Endothelial cell of umbilical vein (primary cell): ENCODE measurements around the gene TLCD2. TPM values are rescaled to one million over a fixed set of nuclear protein-coding genes. Genes with fewer than 3 reads are reported as not detected.

Experiments used
- BruUV-seq: library from RNA; stranded (reverse); fragments of 400-500 nt; replicated peaks from 2 replicates; lab custom pipeline; 2021; lab: Mats Ljungman, UMichigan
- CTCF ChIA-PET: fragments of 300-600, 350-600 bp; sonication (Branson Sonifier 250); formaldehyde crosslinking; loops from one replicate; lab custom pipeline; 2021; ENCODE audit warnings: antibody characterized with exemption, inconsistent platforms; lab: Charles Lee
- POLR2A ChIA-PET: fragments of 300-600, 350-600 bp; sonication (Branson Sonifier 250); formaldehyde crosslinking; loops from one replicate; lab custom pipeline; 2021; ENCODE audit warnings: antibody characterized with exemption, inconsistent platforms; lab: Charles Lee
- DNase-seq: peaks from one replicate; pipeline ENCODE4 v3.0.0-alpha.2; 2011; ENCODE audit warnings: low read depth, low spot score
- FAIRE-seq: peaks from 2 replicates; lab custom pipeline; 2011; peaks lifted over from hg19 to GRCh38; lab: Jason Lieb, UNC
- H2AFZ ChIP-seq: 2 replicates; pipeline ENCODE4 v1.6.0; 2012; ENCODE audit warnings: low read depth, low read length, control low read depth, inconsistent platforms
- H3K27ac ChIP-seq: 2 replicates; pipeline ENCODE4 v1.5.1; 2011; ENCODE audit warnings: low read depth, mild to moderate bottlenecking, control low read depth, low read length, moderate library complexity; ENCODE audit not compliant: insufficient read depth
- H3K27me3 ChIP-seq, 2 experiments: 2 replicates each; pipeline versions ENCODE4 v1.6.0 to v1.6.1; 2011; ENCODE audit warnings: low read length in 2 of 2, mixed read lengths in 1 of 2; ENCODE audit not compliant: control insufficient read depth in 2 of 2, insufficient read depth in 2 of 2
- H3K36me3 ChIP-seq, 2 experiments: 2 replicates in 1 of 2; 3 replicates in 1 of 2; pipeline ENCODE4 v1.5.1; 2011; ENCODE audit warnings: low read length in 2 of 2, mild to moderate bottlenecking in 1 of 2, moderate library complexity in 1 of 2; ENCODE audit not compliant: control insufficient read depth in 2 of 2, insufficient read depth in 2 of 2; ENCODE audit errors: extremely low read depth in 1 of 2
- H3K4me1 ChIP-seq: 3 replicates; pipeline ENCODE4 v1.5.1; 2011; ENCODE audit warnings: mild to moderate bottlenecking, low read length; ENCODE audit not compliant: control insufficient read depth, insufficient read depth; ENCODE audit errors: extremely low read depth
- H3K4me2 ChIP-seq: 2 replicates; pipeline ENCODE4 v1.6.1; 2011; ENCODE audit warnings: low read length, control low read depth, mixed read lengths; ENCODE audit not compliant: insufficient read depth
- H3K4me3 ChIP-seq, 3 experiments: fragments of 200-600 bp in 1 of 3; sonication (generic), shearing (Covaris generic) in 1 of 3; replicated peaks in 1 of 3; 2 replicates each; pipeline ENCODE4 v1.5.1; 2011 to 2016; ENCODE audit warnings: control low read depth in 3 of 3, low read length in 3 of 3, mild to moderate bottlenecking in 2 of 3, inconsistent platforms in 1 of 3, low read depth in 1 of 3, moderate library complexity in 1 of 3; ENCODE audit not compliant: insufficient read depth in 1 of 3
- H3K79me2 ChIP-seq: 2 replicates; pipeline ENCODE4 v1.6.0; 2012; ENCODE audit warnings: low read length, inconsistent platforms; ENCODE audit not compliant: control insufficient read depth, insufficient read depth
- H3K9ac ChIP-seq: replicated peaks from 2 replicates; pipeline ENCODE3; 2011; ENCODE audit warnings: low read length, control low read depth; ENCODE audit not compliant: insufficient read depth; ENCODE audit errors: extremely low read depth
- H3K9me1 ChIP-seq: replicated peaks from 3 replicates; pipeline ENCODE4 v1.6.0; 2011; ENCODE audit warnings: mild to moderate bottlenecking, low read length; ENCODE audit not compliant: control insufficient read depth, insufficient read depth; ENCODE audit errors: extremely low read depth
- H3K9me3 ChIP-seq: replicated peaks from 2 replicates; pipeline ENCODE4 v1.5.1; 2012; ENCODE audit warnings: low read length, inconsistent platforms; ENCODE audit not compliant: control insufficient read depth, insufficient read depth
- H4K20me1 ChIP-seq: replicated peaks from 2 replicates; pipeline ENCODE3; 2011; ENCODE audit warnings: mild to moderate bottlenecking, low read length; ENCODE audit not compliant: control insufficient read depth, insufficient read depth; ENCODE audit errors: extremely low read depth
- EZH2 ChIP-seq: IDR thresholded peaks from 2 replicates; pipeline ENCODE4 v1.6.1; 2012; ENCODE audit warnings: borderline replicate concordance, low read depth, mild to moderate bottlenecking, moderate library complexity, low read length, inconsistent platforms; ENCODE audit not compliant: severe bottlenecking
- FOS ChIP-seq: IDR thresholded peaks from 2 replicates; pipeline ENCODE4 v1.6.1; 2011; ENCODE audit warnings: mild to moderate bottlenecking, low read length, moderate library complexity, borderline replicate concordance; ENCODE audit not compliant: insufficient read depth
- GATA2 ChIP-seq: IDR thresholded peaks from 2 replicates; pipeline ENCODE4 v1.7.0; 2011; ENCODE audit warnings: low read depth, mild to moderate bottlenecking, moderate library complexity, mixed read lengths, low read length; ENCODE audit not compliant: insufficient read length, insufficient read depth
- JUN ChIP-seq: IDR thresholded peaks from 2 replicates; pipeline ENCODE4 v1.6.1; 2011; ENCODE audit warnings: borderline replicate concordance, low read depth; ENCODE audit not compliant: insufficient read length, insufficient read depth
- dilution Hi-C: fragments of 300-500 bp; cut with MboI; formaldehyde crosslinking; loops from one replicate; pipeline ENCODE4 v1.15.0; 2019; ENCODE audit warnings: low sequenced_read_pairs; ENCODE audit not compliant: extremely low pct_ligation_motif_present
- intact Hi-C: fragments of 100-400 bp; cut with micrococcal nuclease; formaldehyde crosslinking; loops from one replicate; pipeline ENCODE4 v1.10.0; 2022
- polyA plus RNA-seq, 4 experiments: library from polyadenylated mRNA; depleted of rRNA in 3 of 4; stranded (reverse) in 3 of 4; unstranded in 1 of 4; fragments of >200 nt; gene quantifications; 2 replicates each; pipeline versions ENCODE4 v1.2.1 to v1.2.3, GENCODE V29; 2011 to 2012; ENCODE audit warnings: missing spikeins in 1 of 4
- total RNA-seq: library from RNA; stranded (reverse); gene quantifications from 2 replicates; pipeline ENCODE4 v1.2.3, GENCODE V29; 2021
- TF ChIP-seq, protein P1 (sequence below): IDR thresholded peaks from 2 replicates; pipeline ENCODE4 v1.6.1; 2011; ENCODE audit not compliant: insufficient read depth, insufficient read length
- TF ChIP-seq, protein P2 (sequence below), 2 donors: IDR thresholded peaks; 1 replicate in 1 of 2; 2 replicates in 1 of 2; pipeline ENCODE4 v1.5.1; 2011; ENCODE audit warnings: low read length in 2 of 2, mild to moderate bottlenecking in 2 of 2, moderate library complexity in 2 of 2, control low read depth in 1 of 2, inconsistent platforms in 1 of 2, low read depth in 1 of 2; ENCODE audit not compliant: insufficient read depth in 1 of 2; ENCODE audit errors: extremely low read depth in 1 of 2

TLCD2 gene
- total and polyA plus RNA-seq, 2 donors (not counting 3 experiments of a cell fraction or from before 2014, with no cell fraction given), result 0.72 to 2.1 TPM

DNA sequence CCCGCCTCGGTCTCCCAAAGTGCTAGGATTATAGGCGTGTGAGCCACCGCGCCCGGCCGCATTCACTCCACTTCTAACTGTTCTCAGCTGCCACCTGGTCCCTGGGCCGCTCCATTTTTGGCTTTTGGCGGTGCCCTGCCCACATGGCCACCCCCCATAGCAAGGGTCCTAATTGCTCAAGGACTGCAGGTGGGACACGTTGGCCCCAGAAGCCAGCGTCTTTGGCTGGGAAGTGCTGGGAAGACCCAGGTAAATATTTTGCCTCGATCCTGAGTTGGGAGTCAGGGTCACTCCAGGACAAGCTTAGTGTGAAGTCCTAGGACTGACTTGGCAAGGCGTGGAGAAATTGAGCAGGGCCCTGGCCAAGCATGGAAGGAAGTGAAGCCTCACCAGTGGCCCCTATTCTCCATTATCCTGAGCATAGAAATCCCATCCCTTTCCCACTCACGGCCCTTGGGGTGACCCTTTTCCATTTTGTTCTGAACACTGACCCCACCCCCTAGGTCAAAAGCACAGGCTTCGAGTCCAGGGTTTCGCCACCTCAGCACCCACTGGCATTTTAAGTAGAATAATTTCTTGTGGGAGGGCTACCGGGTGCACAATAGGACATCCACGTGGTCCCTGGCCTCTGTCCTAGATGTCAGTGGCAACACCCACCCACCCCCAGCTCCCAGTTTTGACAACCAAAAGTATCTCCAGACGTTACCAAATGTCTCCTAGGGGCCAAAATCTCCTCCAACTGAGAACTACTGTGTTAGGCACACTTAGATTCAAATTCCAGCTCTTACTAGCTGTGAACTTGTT is 8.4 kb upstream of the TLCD2 start:
- no peak overlapping the region for H3K4me2 ChIP-seq
- TF ChIP-seq JUN (no peak), GATA2 (no peak), EZH2 (no peak), FOS (no peak)
- TF ChIP-seq, protein P1, sequence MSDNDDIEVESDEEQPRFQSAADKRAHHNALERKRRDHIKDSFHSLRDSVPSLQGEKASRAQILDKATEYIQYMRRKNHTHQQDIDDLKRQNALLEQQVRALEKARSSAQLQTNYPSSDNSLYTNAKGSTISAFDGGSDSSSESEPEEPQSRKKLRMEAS, result no peak
- TF ChIP-seq, protein P2, sequence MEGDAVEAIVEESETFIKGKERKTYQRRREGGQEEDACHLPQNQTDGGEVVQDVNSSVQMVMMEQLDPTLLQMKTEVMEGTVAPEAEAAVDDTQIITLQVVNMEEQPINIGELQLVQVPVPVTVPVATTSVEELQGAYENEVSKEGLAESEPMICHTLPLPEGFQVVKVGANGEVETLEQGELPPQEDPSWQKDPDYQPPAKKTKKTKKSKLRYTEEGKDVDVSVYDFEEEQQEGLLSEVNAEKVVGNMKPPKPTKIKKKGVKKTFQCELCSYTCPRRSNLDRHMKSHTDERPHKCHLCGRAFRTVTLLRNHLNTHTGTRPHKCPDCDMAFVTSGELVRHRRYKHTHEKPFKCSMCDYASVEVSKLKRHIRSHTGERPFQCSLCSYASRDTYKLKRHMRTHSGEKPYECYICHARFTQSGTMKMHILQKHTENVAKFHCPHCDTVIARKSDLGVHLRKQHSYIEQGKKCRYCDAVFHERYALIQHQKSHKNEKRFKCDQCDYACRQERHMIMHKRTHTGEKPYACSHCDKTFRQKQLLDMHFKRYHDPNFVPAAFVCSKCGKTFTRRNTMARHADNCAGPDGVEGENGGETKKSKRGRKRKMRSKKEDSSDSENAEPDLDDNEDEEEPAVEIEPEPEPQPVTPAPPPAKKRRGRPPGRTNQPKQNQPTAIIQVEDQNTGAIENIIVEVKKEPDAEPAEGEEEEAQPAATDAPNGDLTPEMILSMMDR (IDR thresholded peaks at IDR 0.05; ENCODE audit: extremely low read depth in 1 of 2, insufficient read depth in 1 of 2, low read depth in 1 of 2, low read length in 2 of 2), result no peak
- no peak overlapping the region for H3K9ac ChIP-seq
- POLR2A ChIA-PET, result interaction anchor here (0.7 kb wide), 1 partner anchor 60 kb away, joined by 3 read pairs; no protein-coding TSS in a partner anchor
- BruUV-seq, result no TSS peak
- H3K9me1 ChIP-seq, result no peaks in the 10 kb centered on the region
- no peak overlapping the region for H2AFZ ChIP-seq
- peaks cover 21% of the 10 kb centered on the region for H3K79me2 ChIP-seq
- peaks cover 0 to 4% of the 10 kb centered on the region in 2 experiments for H3K36me3 ChIP-seq
- H3K27me3 ChIP-seq, result no peaks in the 10 kb centered on the region
- dilution Hi-C loops, result no loop called here
- H3K9me3 ChIP-seq, result no peaks in the 10 kb centered on the region
- intact Hi-C loops, result loop anchor here (5.0 to 10.0 kb wide), 5 partner anchors 149 to 674 kb away; partner anchors contain the start of genes DPH1, PITPNA, SGSM2 and TSR1
- H3K4me3 ChIP-seq, result no peak overlapping the region
- no peak for FAIRE-seq
- no peak for DNase-seq
- H4K20me1 ChIP-seq, result no peaks in the 10 kb centered on the region
- CTCF ChIA-PET, result interaction anchor here (1.0 to 12.8 kb wide), 2 partner anchors 52 to 67 kb away, joined by 3 to 262 read pairs; no protein-coding TSS in a partner anchor
- H3K27ac ChIP-seq, result no peak overlapping the region
- peaks cover 13% of the 10 kb centered on the region for H3K4me1 ChIP-seq
